Lung microvascular endothelial cell (primary cell): Measurements from ENCODE around the gene CCSER1. TPM values are rescaled to one million over a fixed set of nuclear protein-coding genes. Genes with fewer than 3 reads are reported as not detected.
"Not testable (repeated sequence)": the region's sequence is repeated elsewhere in the genome, so short reads cannot be mapped to it uniquely, and the experiment has no call there.

ENCODE experiments used
- DNase-seq, 2 donors: peaks; one replicate each; pipeline versions ENCODE4 v3.0.0 to v3.0.0-alpha.2; 2010; ENCODE audit warnings: low read depth in 2 of 2
- total RNA-seq: library from RNA; depleted of rRNA; stranded (reverse); fragments of >200 nt; gene quantifications from 2 replicates; pipeline ENCODE4 v1.2.1, GENCODE V29; 2014

The CCSER1 gene
- total RNA-seq, 1 donor from 2014 or later, result 0.20 TPM

GRCh38 chr4:91502365-91502764 is 1375.2 kb downstream of the CCSER1 start:
- DNase-seq, result no peak

- no peak for DNase-seq
Measured at GRCh38 chr4:91513326-91513725, 1386.1 kb downstream of the CCSER1 start.

GRCh38 chr4:91519155-91519554 is 1392.0 kb downstream of the CCSER1 start:
- DNase-seq, result no peak

- no peak for DNase-seq
Measured at GRCh38 chr4:91525621-91526020, 1398.4 kb downstream of the CCSER1 start.

- no peak for DNase-seq
Measured at GRCh38 chr4:91527056-91527455, 1399.9 kb downstream of the CCSER1 start.

GRCh38 chr4:91567594-91567993 is 1440.4 kb downstream of the CCSER1 start:
- no peak for DNase-seq

- DNase-seq, result no peak
Measured at GRCh38 chr4:91577864-91578263, 1450.7 kb downstream of the CCSER1 start.

- no peak for DNase-seq
Measured at GRCh38 chr4:91590260-91590659, 1463.1 kb downstream of the CCSER1 start.

GRCh38 chr4:91592125-91592524 is 1464.9 kb downstream of the CCSER1 start:
- DNase-seq, result no peak

- no peak for DNase-seq
Measured at GRCh38 chr4:91596718-91597117, 1469.5 kb downstream of the CCSER1 start.

- no peak for DNase-seq
Measured at GRCh38 chr4:91598696-91599095, 1471.5 kb downstream of the CCSER1 start.

- no peak for DNase-seq
Measured at GRCh38 chr4:91600301-91600700, 1473.1 kb downstream of the CCSER1 start.

GRCh38 chr4:91601401-91601800 is 1474.2 kb downstream of the CCSER1 start:
- no peak for DNase-seq

GRCh38 chr4:91611782-91612181 is 1484.6 kb downstream of the CCSER1 start:
- no peak for DNase-seq

GRCh38 chr4:91620952-91621351 is 1493.8 kb downstream of the CCSER1 start:
- DNase-seq, result no peak

GRCh38 chr4:91621446-91621845 is 1494.3 kb downstream of the CCSER1 start:
- no peak for DNase-seq

GRCh38 chr4:91622925-91623602 is 1495.9 kb downstream of the CCSER1 start:
- no peak for DNase-seq

- DNase-seq, result not testable (repeated sequence)
Measured at GRCh38 chr4:91623603-91623967, 1496.4 kb downstream of the CCSER1 start.

- DNase-seq, result no peak
Measured at GRCh38 chr4:91630054-91630453, 1502.9 kb downstream of the CCSER1 start.

GRCh38 chr4:91630764-91631163 is 1503.6 kb downstream of the CCSER1 start:
- DNase-seq, result no peak

- DNase-seq, result no peak
Measured at GRCh38 chr4:91631335-91631734, 1504.1 kb downstream of the CCSER1 start.

- no peak for DNase-seq
Measured at GRCh38 chr4:91636083-91636482, 1508.9 kb downstream of the CCSER1 start.
